Kidney (tissue), 14 donors: ENCODE measurements around the gene CFAP65. TPM values are rescaled to one million over a fixed set of nuclear protein-coding genes. Genes with fewer than 3 reads are reported as not detected.

Source experiments
- DNase-seq, 5 donors: peaks; one replicate each; pipeline ENCODE4 v3.0.0-alpha.2; 2013 to 2020
- FAIRE-seq: peaks from 2 replicates; lab custom pipeline; 2012; peaks lifted over from hg19 to GRCh38; lab: Jason Lieb, UNC
- H3K27ac ChIP-seq, 2 donors: one replicate each; pipeline ENCODE4 v1.7.0; 2013; ENCODE audit warnings: low read depth in 2 of 2, low read length in 2 of 2, inconsistent platforms in 1 of 2
- H3K27me3 ChIP-seq: one replicate; pipeline ENCODE4 v1.7.1; 2013; ENCODE audit warnings: low read length, inconsistent platforms; ENCODE audit not compliant: control insufficient read depth, insufficient read depth
- H3K36me3 ChIP-seq, 3 donors: one replicate each; pipeline versions ENCODE4 v1.7.0 to v1.7.1; 2013; ENCODE audit warnings: low read length in 3 of 3, control low read depth in 1 of 3, inconsistent platforms in 1 of 3; ENCODE audit not compliant: insufficient read depth in 3 of 3, control insufficient read depth in 2 of 3
- H3K4me1 ChIP-seq, 3 donors: one replicate each; pipeline versions ENCODE4 v1.7.0 to v1.7.1; 2013; ENCODE audit warnings: low read length in 3 of 3, inconsistent platforms in 1 of 3, low read depth in 1 of 3; ENCODE audit not compliant: control insufficient read depth in 2 of 3, insufficient read depth in 2 of 3
- H3K4me3 ChIP-seq, 3 donors: one replicate each; pipeline versions ENCODE4 v1.7.0 to v1.8.1; 2013; ENCODE audit warnings: low read length in 3 of 3, control low read depth in 1 of 3, inconsistent platforms in 1 of 3
- H3K9ac ChIP-seq, 3 donors: one replicate each; pipeline versions ENCODE4 v1.7.0 to v1.7.1; 2013; ENCODE audit warnings: low read length in 3 of 3, control low read depth in 1 of 3, inconsistent platforms in 1 of 3
- H3K9me3 ChIP-seq, 3 donors: one replicate each; pipeline versions ENCODE4 v1.7.0 to v1.7.1; 2013; ENCODE audit warnings: low read length in 3 of 3, control low read depth in 1 of 3, inconsistent platforms in 1 of 3; ENCODE audit not compliant: control insufficient read depth in 2 of 3, insufficient read depth in 1 of 3
- intact Hi-C: fragments of 100-400 bp; cut with DNase I; formaldehyde crosslinking; loops from one replicate; pipeline ENCODE4 v1.11.1; 2022
- polyA plus RNA-seq: library from polyadenylated mRNA; stranded (reverse); fragments of 350-450 nt; fragmentation: Illumina TruSeq; extraction: RNeasy Lipid Tissue Mini Kit (QIAGEN cat#74804); gene quantifications from one replicate; pipeline ENCODE4 v1.2.3, GENCODE V29; 2014; ENCODE audit warnings: low read depth, low replicate concordance; ENCODE audit not compliant: insufficient read depth
- total RNA-seq: library from RNA; stranded (reverse); fragmentation: NEBNext Ultra II Directional; extraction: Animal tissue kit (Norgen Biotek cat#: 25700); gene quantifications from one replicate; pipeline ENCODE4 v1.2.1, GENCODE V29; 2021
- TF ChIP-seq, protein P1 (sequence below): IDR thresholded peaks from 3 replicates; pipeline ENCODE4 v1.5.1; 2012; ENCODE audit warnings: mild to moderate bottlenecking, moderate library complexity, borderline replicate concordance; ENCODE audit not compliant: insufficient read depth; ENCODE audit errors: extremely low read depth
- donor health status: control.
- donor health status: control.
- donor health status: control.
- donor health status: control.
- donor health status: control.
- donor health status: DM: yes; HTN: yes; CAD: no.
- donor health status: Normal renal cell carcinoma (clear cell type).

Gene CFAP65
- total and polyA plus RNA-seq, 2 donors from 2014 or later: 0.73 to 2.0 TPM

GRCh38 chr2:219027511-219028055, 13.7 kb downstream of the CFAP65 start:
- Histone ChIP-seq H3K36me3 (no peaks in the 10 kb centered on the region), H3K27me3 (no peaks in the 10 kb centered on the region), H3K4me1 (no peaks in the 10 kb centered on the region), H3K27ac (no peak overlapping the region), H3K9me3 (no peaks in the 10 kb centered on the region), H3K9ac (no peak overlapping the region), H3K4me3 (no peak overlapping the region)
- DNase-seq (peak in 1 of 5 donors; percentile 65), FAIRE-seq (no peak)
- TF ChIP-seq, protein P1, sequence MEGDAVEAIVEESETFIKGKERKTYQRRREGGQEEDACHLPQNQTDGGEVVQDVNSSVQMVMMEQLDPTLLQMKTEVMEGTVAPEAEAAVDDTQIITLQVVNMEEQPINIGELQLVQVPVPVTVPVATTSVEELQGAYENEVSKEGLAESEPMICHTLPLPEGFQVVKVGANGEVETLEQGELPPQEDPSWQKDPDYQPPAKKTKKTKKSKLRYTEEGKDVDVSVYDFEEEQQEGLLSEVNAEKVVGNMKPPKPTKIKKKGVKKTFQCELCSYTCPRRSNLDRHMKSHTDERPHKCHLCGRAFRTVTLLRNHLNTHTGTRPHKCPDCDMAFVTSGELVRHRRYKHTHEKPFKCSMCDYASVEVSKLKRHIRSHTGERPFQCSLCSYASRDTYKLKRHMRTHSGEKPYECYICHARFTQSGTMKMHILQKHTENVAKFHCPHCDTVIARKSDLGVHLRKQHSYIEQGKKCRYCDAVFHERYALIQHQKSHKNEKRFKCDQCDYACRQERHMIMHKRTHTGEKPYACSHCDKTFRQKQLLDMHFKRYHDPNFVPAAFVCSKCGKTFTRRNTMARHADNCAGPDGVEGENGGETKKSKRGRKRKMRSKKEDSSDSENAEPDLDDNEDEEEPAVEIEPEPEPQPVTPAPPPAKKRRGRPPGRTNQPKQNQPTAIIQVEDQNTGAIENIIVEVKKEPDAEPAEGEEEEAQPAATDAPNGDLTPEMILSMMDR: no peak
- intact Hi-C loops: no loop called here

DNA sequence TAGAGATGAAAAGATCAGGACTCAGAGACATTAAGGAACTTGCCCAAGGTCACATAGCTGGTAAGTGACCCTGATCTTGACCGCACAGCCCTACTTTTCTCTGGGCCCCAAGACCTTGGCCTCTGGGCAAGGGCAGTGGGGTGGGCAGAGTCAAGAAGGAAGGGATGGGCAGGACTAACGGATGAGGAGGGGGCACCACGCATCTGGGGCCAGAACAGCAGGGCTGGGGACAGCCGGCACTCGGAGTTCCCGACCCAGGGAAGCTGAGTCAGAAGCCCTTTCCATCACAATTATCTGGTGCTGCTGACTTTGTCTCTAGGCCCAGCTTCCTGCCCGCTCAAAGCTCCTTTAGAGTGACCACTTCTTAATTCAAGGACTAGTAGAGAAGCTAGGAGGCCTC, 14.4 kb downstream of the CFAP65 start:
- intact Hi-C loops: no loop called here
- DNase-seq: peak in 1 of 5 donors; percentile 41
- Histone ChIP-seq H3K27ac (no peak overlapping the region), H3K4me3 (no peak overlapping the region), H3K36me3 (no peaks in the 10 kb centered on the region), H3K4me1 (no peaks in the 10 kb centered on the region), H3K9me3 (no peaks in the 10 kb centered on the region), H3K9ac (no peak overlapping the region), H3K27me3 (no peaks in the 10 kb centered on the region)
- FAIRE-seq: no peak
- TF ChIP-seq, protein P1: no peak

GRCh38 chr2:219025637-219026585, 15.4 kb downstream of the CFAP65 start:
- no peak for FAIRE-seq
- TF ChIP-seq, protein P1: no peak
- intact Hi-C loops: no loop called here
- Histone ChIP-seq H3K9ac (no peak overlapping the region), H3K4me3 (no peak overlapping the region), H3K27me3 (no peaks in the 10 kb centered on the region), H3K27ac (no peak overlapping the region), H3K36me3 (no peaks in the 10 kb centered on the region), H3K4me1 (no peaks in the 10 kb centered on the region), H3K9me3 (no peaks in the 10 kb centered on the region)
- peak in 1 of 5 donors; percentile 45 for DNase-seq
